ENCODE results near the gene ARID1B. TPM values are rescaled to one million over a fixed set of nuclear protein-coding genes. Genes with fewer than 3 reads are reported as not detected.

ARID1B gene
- total and polyA plus RNA-seq, 9 of the 15 experiments (the other 6 are each of a cell fraction or from before 2014, with no cell fraction given): 12.5 to 50.5 (median 25.8) TPM

GRCh38 chr6:157221049-157221816 is 444.1 kb downstream of the ARID1B start (continued):
- no peak for TF ChIP-seq CREB3L1 (IDR thresholded peaks at IDR 0.05; ENCODE audit: borderline replicate concordance, low read depth)
- no peak for TF ChIP-seq ATF1 (CRISPR knock-in tag; IDR thresholded peaks at IDR 0.05)
- peak; percentile 55; the same call in 1 of the 2 replicates for TF ChIP-seq ATF1 (tag; IDR thresholded peaks at IDR 0.05)
- TF ChIP-seq KDM1A (IDR thresholded peaks at IDR 0.05): peak in 1 of 2 experiments; percentile 99; a peak in 2 of 4 replicates
- no peak for TF ChIP-seq TAF15 (IDR thresholded peaks at IDR 0.05; ENCODE audit: low read depth, low read length)
- peak; percentile 24; the same call in 1 of the 2 replicates for TF ChIP-seq ERF (CRISPR knock-in tag; IDR thresholded peaks at IDR 0.05)
- no peak for TF ChIP-seq TFAM (CRISPR knock-in tag; conservative IDR thresholded peaks at IDR 0.05)
- TF ChIP-seq RERE (CRISPR knock-in tag; IDR thresholded peaks at IDR 0.05; ENCODE audit: borderline replicate concordance): no peak
- TF ChIP-seq, protein P1, sequence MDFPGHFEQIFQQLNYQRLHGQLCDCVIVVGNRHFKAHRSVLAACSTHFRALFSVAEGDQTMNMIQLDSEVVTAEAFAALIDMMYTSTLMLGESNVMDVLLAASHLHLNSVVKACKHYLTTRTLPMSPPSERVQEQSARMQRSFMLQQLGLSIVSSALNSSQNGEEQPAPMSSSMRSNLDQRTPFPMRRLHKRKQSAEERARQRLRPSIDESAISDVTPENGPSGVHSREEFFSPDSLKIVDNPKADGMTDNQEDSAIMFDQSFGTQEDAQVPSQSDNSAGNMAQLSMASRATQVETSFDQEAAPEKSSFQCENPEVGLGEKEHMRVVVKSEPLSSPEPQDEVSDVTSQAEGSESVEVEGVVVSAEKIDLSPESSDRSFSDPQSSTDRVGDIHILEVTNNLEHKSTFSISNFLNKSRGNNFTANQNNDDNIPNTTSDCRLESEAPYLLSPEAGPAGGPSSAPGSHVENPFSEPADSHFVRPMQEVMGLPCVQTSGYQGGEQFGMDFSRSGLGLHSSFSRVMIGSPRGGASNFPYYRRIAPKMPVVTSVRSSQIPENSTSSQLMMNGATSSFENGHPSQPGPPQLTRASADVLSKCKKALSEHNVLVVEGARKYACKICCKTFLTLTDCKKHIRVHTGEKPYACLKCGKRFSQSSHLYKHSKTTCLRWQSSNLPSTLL (IDR thresholded peaks at IDR 0.05): peak; percentile 58; the same call in 1 of the 2 replicates
- no peak for TF ChIP-seq CCAR2 (IDR thresholded peaks at IDR 0.05; ENCODE audit: low read depth, low read length)
- TF ChIP-seq ZNF134 (CRISPR knock-in tag; conservative IDR thresholded peaks at IDR 0.05): no peak
- TF ChIP-seq ZNF551 (CRISPR knock-in tag; IDR thresholded peaks at IDR 0.05): no peak
- TF ChIP-seq ZNF696 (CRISPR knock-in tag; conservative IDR thresholded peaks at IDR 0.05): no peak
- TF ChIP-seq, protein P2, sequence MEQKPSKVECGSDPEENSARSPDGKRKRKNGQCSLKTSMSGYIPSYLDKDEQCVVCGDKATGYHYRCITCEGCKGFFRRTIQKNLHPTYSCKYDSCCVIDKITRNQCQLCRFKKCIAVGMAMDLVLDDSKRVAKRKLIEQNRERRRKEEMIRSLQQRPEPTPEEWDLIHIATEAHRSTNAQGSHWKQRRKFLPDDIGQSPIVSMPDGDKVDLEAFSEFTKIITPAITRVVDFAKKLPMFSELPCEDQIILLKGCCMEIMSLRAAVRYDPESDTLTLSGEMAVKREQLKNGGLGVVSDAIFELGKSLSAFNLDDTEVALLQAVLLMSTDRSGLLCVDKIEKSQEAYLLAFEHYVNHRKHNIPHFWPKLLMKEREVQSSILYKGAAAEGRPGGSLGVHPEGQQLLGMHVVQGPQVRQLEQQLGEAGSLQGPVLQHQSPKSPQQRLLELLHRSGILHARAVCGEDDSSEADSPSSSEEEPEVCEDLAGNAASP (IDR thresholded peaks at IDR 0.05): no peak
- no peak for TF ChIP-seq ZNF217 (CRISPR knock-in tag; IDR thresholded peaks at IDR 0.05)
- TF ChIP-seq RFX7 (CRISPR knock-in tag; IDR thresholded peaks at IDR 0.05): no peak
- peak; percentile 42; the same call in 1 of the 2 replicates for TF ChIP-seq ZKSCAN1 (IDR thresholded peaks at IDR 0.05; ENCODE audit: low read depth, low read length)
